ENCODE results near the gene HBG2. TPM values are rescaled to one million over a fixed set of nuclear protein-coding genes. Genes with fewer than 3 reads are reported as not detected.

Gene HBG2
- total and polyA plus RNA-seq, 2 of the 8 experiments (the other 6 are each of a cell fraction or from before 2014, with no cell fraction given), result 0.23 TPM; not detected in 1

- Histone ChIP-seq H2BK120ac (replicated peaks; ENCODE audit: low read depth, low read length) (no peak overlapping the region), H3K4ac (replicated peaks; ENCODE audit: insufficient read length, low read depth, low read length) (no peak overlapping the region), H3K23me2 (ENCODE audit: low read depth, low read length) (no peaks in the 10 kb centered on the region; the same call in 1 of the 2 replicates), H3K27ac (ENCODE audit: low read depth, low read length) (no peak overlapping the region), H3K4me3 (ENCODE audit: extremely low read depth in 1 of 4, insufficient read depth in 2 of 4, low read depth in 3 of 4, low read length in 4 of 4) (no peak overlapping the region), H3K79me1 (ENCODE audit: low read depth, low read length) (no peaks in the 10 kb centered on the region), H3K4me2 (ENCODE audit: insufficient read depth in 1 of 2, low read depth in 2 of 2, low read length in 2 of 2) (no peak overlapping the region), H2BK15ac (ENCODE audit: low read length) (no peak overlapping the region), H2BK5ac (ENCODE audit: low read depth, low read length) (no peak overlapping the region), H3K23ac (ENCODE audit: insufficient read length) (no peak overlapping the region), H4K91ac (replicated peaks; ENCODE audit: insufficient read length, low read length) (no peak overlapping the region), H3K56ac (replicated peaks; ENCODE audit: insufficient read length, low read depth, low read length) (no peak overlapping the region), H3K36me3 (ENCODE audit: control insufficient read depth in 2 of 4, insufficient read depth in 4 of 4, low read length in 3 of 4) (no peaks in the 10 kb centered on the region), H3K14ac (ENCODE audit: insufficient read length) (no peak overlapping the region), H2BK20ac (ENCODE audit: low read length) (no peak overlapping the region), H2AK5ac (ENCODE audit: low read depth, low read length) (no peak overlapping the region), H2AFZ (ENCODE audit: low read length) (no peak overlapping the region), H3K4me1 (replicated peaks in 1 of 4; ENCODE audit: control insufficient read depth in 3 of 4, insufficient read depth in 4 of 4, low read length in 3 of 4) (no peaks in the 10 kb centered on the region), H3K18ac (ENCODE audit: extremely low read depth, low read length) (no peak overlapping the region), H3K9me3 (ENCODE audit: insufficient read depth in 2 of 2, low read depth in 1 of 2, low read length in 1 of 2) (peaks cover 4 to 6% of the 10 kb centered on the region in 2 experiments; a peak in 2 of 4 replicates), H4K8ac (ENCODE audit: extremely low read depth, insufficient read depth, low read length) (no peak overlapping the region), H2BK12ac (ENCODE audit: low read depth, low read length) (no peak overlapping the region), H3K9ac (replicated peaks in 1 of 4; ENCODE audit: extremely low read depth in 1 of 4, low read depth in 3 of 4, low read length in 3 of 4) (no peak overlapping the region), H4K5ac (ENCODE audit: insufficient read length, low read depth, low read length) (no peak overlapping the region), H4K20me1 (replicated peaks in 1 of 2; ENCODE audit: control insufficient read depth in 1 of 2, insufficient read depth in 2 of 2, low read length in 2 of 2) (no peaks in the 10 kb centered on the region), H3K27me3 (replicated peaks in 1 of 4; ENCODE audit: control insufficient read depth in 3 of 4, extremely low read depth in 1 of 4, insufficient read depth in 3 of 4, low read length in 3 of 4) (no peaks in the 10 kb centered on the region), H3K79me2 (ENCODE audit: control insufficient read depth in 1 of 2, insufficient read depth in 2 of 2, low read length in 2 of 2) (no peaks in the 10 kb centered on the region)
- no peak for DNase-seq (ENCODE audit: low read depth in 1 of 2, low spot score in 2 of 2)
- POLR2A ChIA-PET (ENCODE audit: partially characterized antibody), result no interaction called here
- no peak for FAIRE-seq
- CTCF ChIA-PET (ENCODE audit: partially characterized antibody), result interaction anchor here (1.3 kb wide), 1 partner anchor 12 kb away, joined by 6 read pairs; no protein-coding TSS in a partner anchor
- 86% methylated on average over 2 of the region's 2 CpGs; no CpG with 5 or more reads in 1 of the 2 experiments for WGBS, 2 experiments (ENCODE audit: extremely low coverage in 1 of 2, insufficient coverage in 1 of 2, insufficient read length in 1 of 2, insufficient replicate concordance in 2 of 2, low coverage in 1 of 2, low lambda C conversion rate in 2 of 2, missing lambda C conversion rate in 1 of 2)
- TF ChIP-seq RXRA (IDR thresholded peaks at IDR 0.05; ENCODE audit: insufficient read depth, low read depth, low read length), result no peak
- TF ChIP-seq CTBP2 (IDR thresholded peaks at IDR 0.05; ENCODE audit: borderline replicate concordance, insufficient read depth, insufficient read length, low read length), result no peak
- TF ChIP-seq POU5F1 (IDR thresholded peaks at IDR 0.05; ENCODE audit: low read depth, low read length), result no peak
- TF ChIP-seq EP300 (IDR thresholded peaks at IDR 0.05; ENCODE audit: borderline replicate concordance in 1 of 2, low read depth in 2 of 2, low read length in 2 of 2), result no peak
- no peak for TF ChIP-seq ASH2L (IDR thresholded peaks at IDR 0.05; ENCODE audit: low read length)
- no peak for TF ChIP-seq NRF1 (IDR thresholded peaks at IDR 0.05; ENCODE audit: low read depth, low read length)
- no peak for TF ChIP-seq RNF2 (IDR thresholded peaks at IDR 0.05; ENCODE audit: borderline replicate concordance, low read depth, low read length, missing control alignments, poor library complexity, severe bottlenecking)
- TF ChIP-seq TAF1 (IDR thresholded peaks at IDR 0.05; ENCODE audit: low read depth, low read length), result no peak
- TF ChIP-seq SAP30 (IDR thresholded peaks at IDR 0.05; ENCODE audit: insufficient read depth, insufficient replicate concordance, low read length), result no peak
- no peak for TF ChIP-seq JUND (IDR thresholded peaks at IDR 0.05; ENCODE audit: low read length)
- TF ChIP-seq POLR2AphosphoS5 (IDR thresholded peaks at IDR 0.05; ENCODE audit: low read depth, low read length), result no peak
These were observed 29.1 kb downstream of the HBG2 start for GRCh38 chr11:5225480-5225871.
